GM12872 (cell line): Measurements from ENCODE around the gene GP1BB.

Experiments
- CTCF ChIP-seq: IDR thresholded peaks from 3 replicates; pipeline ENCODE4 v1.5.1; 2011; ENCODE audit warnings: low read depth, mild to moderate bottlenecking, low read length, moderate library complexity; ENCODE audit not compliant: insufficient read depth

The GP1BB gene

GRCh38 chr22:19680287-19680881 is 43.0 kb upstream of the GP1BB start:
- TF ChIP-seq CTCF = no peak

GRCh38 chr22:19680911-19681862 is 42.2 kb upstream of the GP1BB start:
- TF ChIP-seq CTCF = no peak

- TF ChIP-seq CTCF = no peak
These were observed 41.5 kb upstream of the GP1BB start for GRCh38 chr22:19681863-19682245.

GRCh38 chr22:19686946-19687345 is 36.4 kb upstream of the GP1BB start:
- TF ChIP-seq CTCF = no peak

- no peak for TF ChIP-seq CTCF
These were observed 35.6 kb upstream of the GP1BB start for GRCh38 chr22:19687561-19688300.

GRCh38 chr22:19688301-19689290 is 34.7 kb upstream of the GP1BB start:
- TF ChIP-seq CTCF = no peak
